GM18502 (cell line): Measurements from ENCODE around the gene GMPR.
"Not testable (repeated sequence)": the region's sequence is repeated elsewhere in the genome, so short reads cannot be mapped to it uniquely, and the experiment has no call there.

Experiments used
- ATAC-seq: cut with Tn5 transposase; IDR thresholded peaks from one replicate; pipeline ENCODE4 v1.9.1; 2021; ENCODE audit warnings: mild to moderate bottlenecking; ENCODE audit not compliant: unreplicated experiment, poor library complexity

Gene GMPR

DNA sequence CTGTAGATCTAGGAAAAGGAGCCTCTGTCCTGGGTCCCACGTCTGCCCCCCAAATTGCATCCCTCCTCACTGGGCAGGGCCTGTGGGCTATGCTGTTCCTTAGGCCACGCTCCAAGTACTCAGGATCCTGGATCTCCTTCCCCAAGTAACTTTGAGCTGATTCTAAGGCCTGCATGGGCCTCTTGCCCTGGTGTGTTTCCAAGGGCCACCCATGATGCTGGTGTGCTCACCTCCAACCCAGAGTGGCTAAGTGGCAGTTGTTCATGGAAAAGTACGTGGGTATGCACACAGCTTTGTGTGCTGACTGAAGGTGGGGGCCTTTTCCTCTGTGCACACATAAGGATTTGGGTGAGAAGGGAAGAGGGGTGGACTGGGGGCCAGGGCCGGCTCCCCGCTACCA lies 5.3 kb downstream of the GMPR start:
- ATAC-seq: no peak

DNA sequence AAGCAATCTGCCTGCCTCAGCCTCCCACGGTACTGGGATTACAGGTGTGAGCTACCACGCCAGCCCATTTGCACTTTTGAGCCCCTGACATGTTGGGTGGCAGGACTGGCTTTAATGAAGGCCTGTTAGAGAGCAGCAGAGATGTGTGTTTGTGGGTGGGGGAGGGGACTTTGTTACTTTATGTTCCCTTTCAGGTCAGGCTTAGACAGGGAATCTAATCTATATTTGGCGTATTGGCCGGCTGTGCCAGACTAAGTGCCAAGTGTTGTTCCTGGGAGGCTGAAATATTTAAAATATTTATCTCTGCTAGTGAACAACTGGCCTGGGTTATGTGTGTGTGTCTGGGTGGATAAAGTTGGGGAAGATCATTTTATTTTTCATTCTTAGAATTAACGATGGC lies 6.1 kb downstream of the GMPR start:
- ATAC-seq: no peak

DNA sequence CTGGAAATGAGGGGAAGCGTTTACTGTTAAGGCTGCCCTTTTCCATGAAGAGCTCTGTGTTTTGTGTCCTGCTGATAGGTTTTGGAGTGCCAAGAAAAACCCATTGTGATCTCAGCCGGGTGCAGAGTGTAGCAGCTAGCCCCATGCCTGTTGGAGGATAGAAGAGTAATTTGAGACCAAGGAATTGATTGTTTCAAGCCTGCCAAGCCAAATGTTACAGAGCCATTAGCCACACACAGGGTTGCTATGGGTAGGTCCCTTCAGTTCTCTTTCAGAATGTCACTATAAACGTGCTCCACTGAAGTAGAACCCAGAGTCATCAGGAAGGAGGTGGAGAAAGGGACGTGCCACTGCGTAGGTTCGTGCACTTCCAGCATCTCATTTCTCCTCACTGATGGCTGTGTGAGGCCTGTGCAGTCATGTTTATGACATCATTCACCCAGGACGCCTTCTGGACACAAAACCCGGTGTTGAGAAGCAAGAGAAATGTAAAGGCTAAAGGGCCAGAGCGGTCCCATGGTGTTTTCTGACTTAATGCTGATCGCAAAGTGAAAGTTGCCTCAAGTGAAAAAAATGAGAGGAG lies 6.6 kb downstream of the GMPR start:
- ATAC-seq: no peak

- no peak for ATAC-seq
These were observed 10.0 kb downstream of the GMPR start for GRCh38 chr6:16248271-16248853.

- no peak for ATAC-seq
These were observed 11.6 kb downstream of the GMPR start for GRCh38 chr6:16249971-16250370.

DNA sequence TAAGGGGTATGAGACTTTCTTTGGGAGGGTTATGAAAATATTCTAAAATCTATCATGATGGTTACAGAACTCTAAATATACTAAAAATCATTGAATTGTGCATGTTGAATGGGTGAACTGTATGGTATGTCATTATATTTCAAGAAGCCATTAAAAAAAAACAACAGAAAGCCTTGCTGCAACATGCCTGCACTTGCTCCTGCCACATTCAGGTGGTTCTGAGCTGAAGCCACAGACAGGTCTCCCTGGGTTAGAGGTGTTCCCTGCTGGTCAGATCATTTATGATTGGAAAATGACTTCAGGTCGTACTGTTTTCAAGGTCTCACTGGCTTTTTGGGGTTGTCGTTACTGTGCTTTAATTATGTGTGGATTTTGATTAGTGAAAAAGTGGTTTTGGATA lies 13.3 kb downstream of the GMPR start:
- ATAC-seq: no peak

DNA sequence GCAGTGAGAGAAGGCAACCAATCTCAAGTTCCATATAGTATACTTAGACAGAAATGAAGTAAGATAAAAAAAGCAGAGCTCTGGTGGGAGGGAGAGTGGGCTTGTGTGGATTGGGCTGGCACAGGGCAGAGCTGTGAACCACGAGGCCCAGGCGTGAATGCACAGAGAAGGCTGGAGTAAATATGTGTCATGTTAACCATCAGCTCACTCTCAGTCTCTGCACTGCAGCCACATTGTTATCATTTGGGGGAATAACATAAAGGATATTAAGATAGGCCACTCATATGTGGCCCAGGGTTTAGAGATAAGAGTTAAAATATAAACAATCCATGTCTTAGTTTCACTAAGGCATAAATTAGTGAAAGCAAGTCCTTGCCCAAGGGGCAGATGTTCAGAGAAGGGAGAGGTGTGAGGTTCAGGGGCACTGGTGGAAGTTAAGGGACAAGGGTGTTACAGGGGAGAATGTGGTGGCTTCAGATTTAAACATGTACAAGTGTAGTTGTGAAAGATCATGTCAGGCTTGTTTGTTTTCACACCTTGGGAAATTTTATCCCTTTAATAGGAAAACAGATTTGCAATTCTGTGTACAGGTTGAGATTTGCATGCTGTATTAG lies 14.4 kb downstream of the GMPR start:
- no peak for ATAC-seq

DNA sequence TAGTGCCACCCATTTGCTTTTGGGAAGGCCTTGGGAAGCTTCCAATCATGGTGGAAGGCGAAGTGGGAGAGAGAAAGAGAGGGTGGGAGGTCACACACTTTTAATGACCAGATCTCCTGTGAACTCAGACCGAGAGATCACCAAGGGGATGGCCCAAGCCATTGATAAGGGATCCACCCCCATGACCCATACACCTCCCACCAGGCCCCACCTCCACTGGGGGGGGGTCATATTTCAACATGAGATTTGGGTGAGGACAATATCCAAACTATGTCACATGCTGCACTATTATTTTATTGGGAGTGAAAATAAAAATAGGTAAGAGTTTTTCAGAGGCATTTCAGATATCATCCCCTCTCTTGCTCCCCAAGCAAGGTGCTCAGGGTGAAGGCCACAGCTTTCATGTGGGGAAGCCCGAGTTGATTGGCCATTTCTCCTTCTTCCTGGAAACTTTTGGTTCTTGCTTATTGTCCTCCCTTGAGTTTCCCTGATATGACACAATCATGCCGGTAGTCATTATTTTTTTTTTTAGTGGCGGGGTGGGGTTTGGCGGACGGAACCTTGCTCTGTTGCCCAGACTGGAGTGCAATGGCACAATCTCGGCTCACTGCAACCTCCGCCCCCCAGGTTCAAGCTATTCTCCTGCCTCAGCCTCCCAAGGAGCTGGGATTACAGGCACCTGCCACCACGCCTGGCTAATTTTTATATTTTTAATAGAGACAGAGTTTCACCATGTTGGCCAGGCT lies 15.2 kb downstream of the GMPR start:
- no peak for ATAC-seq

- no peak for ATAC-seq
These were observed 16.1 kb downstream of the GMPR start for GRCh38 chr6:16254535-16254934.

GRCh38 chr6:16256781-16257180 lies 18.4 kb downstream of the GMPR start:
- no peak for ATAC-seq

GRCh38 chr6:16257999-16258708 lies 19.8 kb downstream of the GMPR start:
- ATAC-seq: no peak

DNA sequence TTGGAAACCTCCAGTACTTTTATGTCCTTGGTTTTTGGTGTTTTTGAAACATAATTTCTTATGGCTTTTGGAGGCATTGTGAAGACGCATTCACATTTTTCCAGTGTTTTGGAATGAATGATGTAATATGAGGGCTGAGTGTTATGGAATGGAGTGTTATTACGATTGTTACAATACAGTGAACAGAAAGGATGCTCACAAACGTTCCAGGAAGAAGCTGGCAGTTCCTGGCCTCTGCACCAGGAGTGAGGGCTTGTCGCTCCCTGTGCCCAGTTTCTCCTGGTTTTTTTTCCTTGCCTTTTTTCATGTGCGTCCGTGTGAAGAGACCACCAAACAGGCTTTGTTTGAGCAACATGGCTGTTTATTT lies 20.3 kb downstream of the GMPR start:
- no peak for ATAC-seq

DNA sequence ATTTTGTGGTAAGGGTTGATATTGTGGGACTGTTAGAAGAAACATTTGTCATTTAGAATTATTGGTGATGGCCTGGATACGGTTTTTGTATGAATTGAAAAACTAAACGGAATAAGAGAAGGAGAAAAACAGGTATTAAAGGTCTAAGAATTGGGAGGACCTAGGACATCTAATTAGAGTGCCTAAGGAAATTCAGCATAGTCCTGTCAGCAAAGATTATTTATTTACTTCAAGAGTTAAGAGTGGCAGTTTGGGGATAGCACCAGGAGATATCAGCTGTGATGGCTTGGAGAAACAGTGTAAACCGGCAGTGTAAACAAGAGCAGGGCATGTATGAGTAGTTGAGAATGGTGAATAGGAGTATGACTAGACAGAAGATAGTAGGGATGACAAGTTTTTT lies 21.2 kb downstream of the GMPR start:
- ATAC-seq: not testable (repeated sequence)

- not testable (repeated sequence) for ATAC-seq
These were observed 22.2 kb downstream of the GMPR start for GRCh38 chr6:16260602-16261001.

DNA sequence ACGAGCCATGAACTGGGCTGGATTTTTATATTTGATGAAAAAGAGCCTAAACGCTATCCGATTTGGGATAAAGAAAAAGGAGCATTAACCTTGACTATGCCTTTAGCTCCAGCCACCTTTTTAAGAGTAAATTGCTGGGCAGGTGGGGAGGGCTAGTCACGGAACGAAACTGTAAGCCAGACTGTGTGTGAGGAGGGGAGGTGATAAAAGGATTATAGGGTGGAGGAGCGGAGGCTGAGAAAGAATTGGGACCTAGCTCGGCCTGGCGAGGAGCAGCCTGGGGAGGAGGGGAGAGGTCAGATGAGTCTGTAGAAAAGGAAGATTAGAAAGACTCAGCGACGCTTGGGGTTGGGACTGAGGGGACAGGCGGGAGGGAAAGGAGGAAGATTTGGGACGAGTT lies 24.4 kb downstream of the GMPR start:
- not testable (repeated sequence) for ATAC-seq

DNA sequence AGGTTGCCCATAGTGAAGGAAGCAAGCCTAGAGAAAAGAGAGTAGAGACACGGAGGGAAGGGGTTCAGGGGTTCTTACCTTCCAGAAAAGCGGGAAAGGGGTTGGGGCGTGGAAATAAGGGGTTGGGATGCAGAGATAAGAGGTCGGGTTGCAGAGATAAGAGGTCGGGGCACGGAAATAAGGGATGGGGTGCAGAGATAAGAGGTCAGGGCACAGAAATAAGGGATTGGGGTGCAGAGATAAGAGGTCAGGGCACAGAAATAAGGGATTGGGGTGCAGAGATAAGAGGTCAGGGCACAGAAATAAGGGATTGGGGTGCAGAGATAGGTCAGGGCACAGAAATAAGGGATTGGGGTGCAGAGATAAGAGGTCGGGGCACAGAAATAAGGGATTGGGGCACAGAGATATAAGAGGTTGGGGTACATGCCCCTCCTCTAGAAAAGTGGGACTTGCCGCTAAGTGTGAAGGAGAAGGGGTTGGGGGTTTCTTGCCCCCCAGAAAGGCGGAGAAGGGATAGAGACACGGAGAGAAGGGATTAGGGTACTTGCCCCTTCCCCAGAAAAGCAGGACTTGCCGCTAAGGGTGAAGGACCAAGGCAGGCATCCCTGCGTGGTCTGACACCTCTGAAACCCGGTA lies 25.2 kb downstream of the GMPR start:
- not testable (repeated sequence) for ATAC-seq

- no peak for ATAC-seq
These were observed 26.4 kb downstream of the GMPR start for GRCh38 chr6:16264785-16265184.

DNA sequence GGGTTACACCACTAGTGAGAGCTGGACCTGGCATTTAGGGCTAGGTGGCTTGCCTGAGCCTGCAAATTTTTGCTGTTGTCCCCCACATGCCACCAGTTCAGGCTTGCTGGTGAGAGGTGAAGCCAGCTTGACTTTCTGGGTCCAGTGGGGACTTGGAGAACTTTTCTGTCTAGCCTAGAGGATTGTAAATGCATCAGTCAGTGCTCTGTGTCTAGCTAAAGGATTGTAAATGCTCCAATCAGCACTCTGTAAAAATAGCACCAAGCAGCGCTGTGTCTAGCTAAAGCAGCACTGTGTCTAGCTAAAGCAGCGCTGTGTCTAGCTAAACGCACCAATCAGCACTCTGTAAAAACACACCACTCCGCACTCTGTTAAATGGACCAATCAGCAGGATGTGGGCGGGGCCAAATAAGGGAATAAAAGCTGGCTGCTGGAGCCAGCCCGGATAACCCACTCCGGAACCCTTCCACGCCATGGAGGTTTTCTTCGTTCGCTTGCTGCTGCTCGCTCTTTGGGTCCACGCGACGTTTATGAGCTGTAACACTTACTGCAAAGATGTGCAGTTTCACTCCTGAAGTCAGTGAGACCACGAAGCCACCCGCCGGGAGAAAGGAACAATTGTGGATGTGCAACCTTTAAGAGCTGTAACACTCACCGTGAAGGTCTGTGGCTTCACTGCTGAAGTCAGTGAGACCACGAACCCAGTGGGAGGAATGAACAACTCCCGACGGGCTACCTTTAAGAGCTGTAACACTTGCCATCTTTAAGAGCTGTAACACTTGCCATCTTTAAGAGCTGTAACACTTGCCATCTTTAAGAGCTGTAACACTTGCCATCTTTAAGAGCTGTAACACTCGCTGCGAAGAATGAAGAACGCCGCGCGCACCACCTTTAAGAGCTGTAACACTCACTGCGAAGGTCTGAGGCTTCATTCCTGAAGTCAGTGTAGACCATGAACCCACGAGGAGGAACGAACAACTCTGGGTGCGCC lies 27.3 kb downstream of the GMPR start:
- ATAC-seq: no peak
